ENCODE results near the gene MACC1. TPM values are rescaled to one million over a fixed set of nuclear protein-coding genes. Genes with fewer than 3 reads are reported as not detected.

Gene MACC1
- total RNA-seq, 1 experiment from 2014 or later = not detected

DNA sequence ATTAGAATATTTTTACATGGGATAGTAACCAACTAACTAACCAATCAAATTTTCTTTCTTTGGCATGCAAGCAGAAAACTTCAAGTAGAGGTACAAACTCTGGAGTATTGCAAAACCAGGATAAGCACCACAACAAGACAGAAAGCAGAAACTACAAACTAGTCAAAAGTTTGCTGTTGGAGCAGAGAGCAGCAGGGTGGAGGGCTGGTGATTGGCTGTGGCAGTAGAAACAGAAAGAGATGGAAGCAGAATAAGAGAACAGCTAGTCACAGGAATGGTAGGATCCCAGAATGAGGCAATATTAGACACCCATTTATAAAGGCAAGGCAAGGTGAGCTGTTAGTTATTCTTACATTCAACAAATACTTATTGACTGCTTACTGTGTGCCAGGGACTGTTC, 6.8 kb upstream of the MACC1 start:
- no peak for DNase-seq (ENCODE audit: low read depth in 1 of 2, low spot score in 2 of 2)
- Histone ChIP-seq H3K27ac (no peak overlapping the region), H3K36me3 (no peaks in the 10 kb centered on the region), H3K9me3 (replicated peaks) (no peaks in the 10 kb centered on the region), H3K4me1 (replicated peaks) (peaks cover 21% of the 10 kb centered on the region), H3K27me3 (replicated peaks) (no peaks in the 10 kb centered on the region), H3K4me3 (no peak overlapping the region)

- no peak for DNase-seq (ENCODE audit: low read depth in 1 of 2, low spot score in 2 of 2)
- peaks cover 21% of the 10 kb centered on the region for H3K4me1 ChIP-seq (replicated peaks)
Measured at GRCh38 chr7:20223356-20223755, 6.2 kb upstream of the MACC1 start.

GRCh38 chr7:20222219-20222828, 5.1 kb upstream of the MACC1 start:
- Histone ChIP-seq H3K4me3 (no peak overlapping the region), H3K9me3 (replicated peaks) (no peaks in the 10 kb centered on the region), H3K27ac (no peak overlapping the region), H3K27me3 (replicated peaks) (no peaks in the 10 kb centered on the region), H3K36me3 (no peaks in the 10 kb centered on the region), H3K4me1 (replicated peaks) (peaks cover 21% of the 10 kb centered on the region)
- DNase-seq (ENCODE audit: low read depth in 1 of 2, low spot score in 2 of 2) = no peak

More at GRCh38 chr7:20223356-20223755, 6.2 kb upstream of the MACC1 start:
- no peaks in the 10 kb centered on the region for H3K9me3 ChIP-seq (replicated peaks)
- no peak overlapping the region for H3K27ac ChIP-seq
- H3K27me3 ChIP-seq (replicated peaks) = no peaks in the 10 kb centered on the region
- H3K36me3 ChIP-seq = no peaks in the 10 kb centered on the region
- no peak overlapping the region for H3K4me3 ChIP-seq

- H3K4me1 ChIP-seq (replicated peaks) = peaks cover 21% of the 10 kb centered on the region
- H3K27me3 ChIP-seq (replicated peaks) = no peaks in the 10 kb centered on the region
- peak overlapping the region; percentile 28 for H3K27ac ChIP-seq
- no peaks in the 10 kb centered on the region for H3K9me3 ChIP-seq (replicated peaks)
- DNase-seq (ENCODE audit: low read depth in 1 of 2, low spot score in 2 of 2) = peak in 1 of 2 experiments; percentile 44
- H3K36me3 ChIP-seq = no peaks in the 10 kb centered on the region
- H3K4me3 ChIP-seq = no peak overlapping the region
Measured at GRCh38 chr7:20220921-20221547, 3.9 kb upstream of the MACC1 start.

GRCh38 chr7:20220293-20220761, 3.1 kb upstream of the MACC1 start:
- Histone ChIP-seq H3K36me3 (no peaks in the 10 kb centered on the region), H3K4me1 (replicated peaks) (peaks cover 21% of the 10 kb centered on the region), H3K4me3 (no peak overlapping the region), H3K9me3 (replicated peaks) (no peaks in the 10 kb centered on the region), H3K27ac (peak overlapping the region; percentile 28; the same call in 1 of the 2 replicates), H3K27me3 (replicated peaks) (no peaks in the 10 kb centered on the region)
- no peak for DNase-seq (ENCODE audit: low read depth in 1 of 2, low spot score in 2 of 2)

DNA sequence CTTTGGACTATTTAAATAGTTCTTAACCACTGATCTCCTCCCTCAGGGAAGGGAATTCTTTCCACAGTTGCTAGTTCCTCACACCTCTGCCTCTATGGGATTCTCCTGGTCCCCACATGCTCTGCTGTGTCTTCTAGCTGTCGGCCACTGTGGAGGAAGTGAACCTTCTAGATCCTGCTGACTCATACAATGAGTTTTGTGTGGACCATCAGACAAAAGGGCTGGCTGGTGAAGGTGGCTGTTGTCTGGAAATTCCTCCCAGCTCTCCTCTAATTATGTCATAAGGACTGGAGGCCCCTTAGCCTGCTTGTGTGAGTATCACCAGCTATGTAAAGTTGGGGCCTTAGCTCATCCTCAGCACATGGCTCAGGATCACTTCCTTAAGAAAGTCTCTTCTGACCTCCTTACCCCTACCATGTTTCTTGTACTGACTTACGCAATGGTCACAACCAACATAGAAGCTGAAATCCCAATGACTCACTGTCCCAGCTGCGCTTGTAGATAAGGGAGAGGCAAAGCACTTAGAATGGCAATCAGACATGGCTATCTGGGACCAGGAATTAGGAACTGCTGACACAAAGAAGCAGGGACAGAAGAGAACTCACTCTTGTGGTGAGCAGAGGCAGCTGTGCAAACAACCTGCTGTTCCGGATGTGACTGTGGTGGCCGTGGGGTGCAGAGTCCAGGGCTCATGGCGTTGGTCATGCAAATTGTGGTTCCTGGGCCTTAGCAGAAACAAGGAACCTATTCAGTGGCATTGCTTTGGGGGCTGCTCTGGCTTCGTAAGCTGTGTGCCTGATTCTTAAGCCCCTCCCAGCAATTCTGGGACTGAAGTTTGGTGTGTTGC, 2.5 kb upstream of the MACC1 start:
- H3K27ac ChIP-seq = no peak overlapping the region
- H3K4me1 ChIP-seq (replicated peaks) = peaks cover 21% of the 10 kb centered on the region
- no peaks in the 10 kb centered on the region for H3K36me3 ChIP-seq
- H3K4me3 ChIP-seq = no peak overlapping the region
- H3K9me3 ChIP-seq (replicated peaks) = no peaks in the 10 kb centered on the region
- DNase-seq (ENCODE audit: low read depth in 1 of 2, low spot score in 2 of 2) = peak; percentile 33 to 47
- H3K27me3 ChIP-seq (replicated peaks) = no peaks in the 10 kb centered on the region

DNA sequence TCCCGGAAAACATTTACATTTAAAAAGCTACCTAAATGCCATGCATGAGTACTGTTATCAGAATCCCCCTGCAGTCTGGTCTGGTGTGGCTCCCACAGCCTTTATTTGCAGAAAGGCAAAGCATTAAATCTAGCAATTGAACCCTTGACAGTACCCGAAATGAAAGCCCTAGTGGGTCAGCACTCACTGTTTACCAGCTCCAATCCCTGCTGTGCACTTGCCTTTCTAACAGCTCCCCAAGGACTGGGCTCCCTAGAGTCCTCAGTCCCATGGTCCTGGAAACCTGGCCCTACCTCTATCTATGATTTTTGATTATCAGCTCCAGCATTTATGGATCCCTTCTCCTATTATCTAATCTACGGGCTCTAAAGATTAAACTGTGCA, 1.9 kb upstream of the MACC1 start:
- Histone ChIP-seq H3K27me3 (replicated peaks) (no peaks in the 10 kb centered on the region), H3K27ac (no peak overlapping the region)

GRCh38 chr7:20218279-20218678, 1.1 kb upstream of the MACC1 start:
- no peaks in the 10 kb centered on the region for H3K27me3 ChIP-seq (replicated peaks)
- no peak overlapping the region for H3K4me3 ChIP-seq
- DNase-seq (ENCODE audit: low read depth in 1 of 2, low spot score in 2 of 2) = no peak
- no peaks in the 10 kb centered on the region for H3K36me3 ChIP-seq
- H3K9me3 ChIP-seq (replicated peaks) = 0 out of 2 replicates have a peak, but pooled peaks cover 2% of the 10 kb centered on the region
- H3K27ac ChIP-seq = no peak overlapping the region
- H3K4me1 ChIP-seq (replicated peaks) = peaks cover 21% of the 10 kb centered on the region

More for the DNA sequence above, 1.9 kb upstream of the MACC1 start:
- Histone ChIP-seq H3K36me3 (no peaks in the 10 kb centered on the region), H3K9me3 (replicated peaks) (no peaks in the 10 kb centered on the region), H3K4me3 (no peak overlapping the region), H3K4me1 (replicated peaks) (peaks cover 21% of the 10 kb centered on the region)
- DNase-seq (ENCODE audit: low read depth in 1 of 2, low spot score in 2 of 2) = no peak

DNA sequence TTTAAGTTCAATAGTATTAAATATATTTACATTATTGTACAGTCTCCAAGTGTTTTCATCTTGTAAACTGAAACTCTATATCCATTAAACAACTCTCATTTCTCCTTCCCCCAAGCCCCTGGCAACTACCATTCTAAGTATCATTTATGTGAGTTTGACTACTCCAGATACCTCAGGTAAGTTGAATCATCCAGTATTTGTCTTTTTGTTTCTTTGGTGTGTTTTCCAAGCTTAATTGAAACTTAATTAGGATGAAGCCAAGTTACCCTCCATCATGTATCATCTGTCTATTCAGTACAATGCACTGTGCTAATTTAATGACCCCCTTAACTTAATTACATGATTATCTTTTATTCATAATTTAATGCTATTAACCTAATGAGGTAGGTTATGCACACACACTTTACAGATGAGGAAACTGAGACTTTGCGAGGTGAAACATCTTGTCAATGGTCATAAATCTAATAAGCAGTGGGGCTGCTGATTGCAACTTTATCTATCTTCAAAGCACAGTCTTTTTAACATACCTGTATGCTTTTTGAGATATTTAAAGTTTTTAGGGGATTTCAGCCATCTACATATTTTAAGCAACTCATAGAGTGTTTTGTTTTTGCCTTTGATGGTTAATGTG, 663 bp downstream of the MACC1 start:
- H3K36me3 ChIP-seq = no peaks in the 10 kb centered on the region
- no peak overlapping the region for H3K27ac ChIP-seq
- H3K27me3 ChIP-seq (replicated peaks) = no peaks in the 10 kb centered on the region
- no peak for DNase-seq (ENCODE audit: low read depth in 1 of 2, low spot score in 2 of 2)
- 0 out of 2 replicates have a peak, but pooled peaks cover 3% of the 10 kb centered on the region for H3K9me3 ChIP-seq (replicated peaks)
- H3K4me3 ChIP-seq = no peak overlapping the region
- peaks cover 21% of the 10 kb centered on the region for H3K4me1 ChIP-seq (replicated peaks)

GRCh38 chr7:20214921-20215669, 2.1 kb downstream of the MACC1 start:
- Histone ChIP-seq H3K4me1 (replicated peaks) (peaks cover 8% of the 10 kb centered on the region), H3K9me3 (replicated peaks) (0 out of 2 replicates have a peak, but pooled peaks cover 3% of the 10 kb centered on the region), H3K4me3 (no peak overlapping the region), H3K27me3 (replicated peaks) (no peaks in the 10 kb centered on the region), H3K36me3 (no peaks in the 10 kb centered on the region), H3K27ac (no peak overlapping the region)
- no peak for DNase-seq (ENCODE audit: low read depth in 1 of 2, low spot score in 2 of 2)

- DNase-seq (ENCODE audit: low read depth in 1 of 2, low spot score in 2 of 2) = no peak
Measured at GRCh38 chr7:20214132-20214531, 3.1 kb downstream of the MACC1 start.

GRCh38 chr7:20213378-20213777, 3.8 kb downstream of the MACC1 start:
- 0 out of 2 replicates have a peak, but pooled peaks cover 7% of the 10 kb centered on the region for H3K9me3 ChIP-seq (replicated peaks)
- H3K27ac ChIP-seq = no peak overlapping the region
- H3K27me3 ChIP-seq (replicated peaks) = no peaks in the 10 kb centered on the region
- H3K36me3 ChIP-seq = no peaks in the 10 kb centered on the region
- no peak overlapping the region for H3K4me3 ChIP-seq
- DNase-seq (ENCODE audit: low read depth in 1 of 2, low spot score in 2 of 2) = no peak
- no peaks in the 10 kb centered on the region for H3K4me1 ChIP-seq (replicated peaks)

More at GRCh38 chr7:20214132-20214531, 3.1 kb downstream of the MACC1 start:
- Histone ChIP-seq H3K4me3 (no peak overlapping the region), H3K27ac (no peak overlapping the region), H3K36me3 (no peaks in the 10 kb centered on the region), H3K27me3 (replicated peaks) (no peaks in the 10 kb centered on the region), H3K9me3 (replicated peaks) (0 out of 2 replicates have a peak, but pooled peaks cover 3% of the 10 kb centered on the region), H3K4me1 (replicated peaks) (no peaks in the 10 kb centered on the region)

- DNase-seq (ENCODE audit: low read depth in 1 of 2, low spot score in 2 of 2) = no peak
- Histone ChIP-seq H3K27ac (no peak overlapping the region), H3K27me3 (replicated peaks) (no peaks in the 10 kb centered on the region), H3K9me3 (replicated peaks) (0 out of 2 replicates have a peak, but pooled peaks cover 7% of the 10 kb centered on the region), H3K4me3 (no peak overlapping the region), H3K4me1 (replicated peaks) (no peaks in the 10 kb centered on the region), H3K36me3 (no peaks in the 10 kb centered on the region)
Measured at GRCh38 chr7:20211376-20211775, 5.8 kb downstream of the MACC1 start.
